Measurements from ENCODE around the gene CWC27.
"Not testable (repeated sequence)": the region's sequence is repeated elsewhere in the genome, so short reads cannot be mapped to it uniquely, and the experiment has no call there.

The CWC27 gene

DNA sequence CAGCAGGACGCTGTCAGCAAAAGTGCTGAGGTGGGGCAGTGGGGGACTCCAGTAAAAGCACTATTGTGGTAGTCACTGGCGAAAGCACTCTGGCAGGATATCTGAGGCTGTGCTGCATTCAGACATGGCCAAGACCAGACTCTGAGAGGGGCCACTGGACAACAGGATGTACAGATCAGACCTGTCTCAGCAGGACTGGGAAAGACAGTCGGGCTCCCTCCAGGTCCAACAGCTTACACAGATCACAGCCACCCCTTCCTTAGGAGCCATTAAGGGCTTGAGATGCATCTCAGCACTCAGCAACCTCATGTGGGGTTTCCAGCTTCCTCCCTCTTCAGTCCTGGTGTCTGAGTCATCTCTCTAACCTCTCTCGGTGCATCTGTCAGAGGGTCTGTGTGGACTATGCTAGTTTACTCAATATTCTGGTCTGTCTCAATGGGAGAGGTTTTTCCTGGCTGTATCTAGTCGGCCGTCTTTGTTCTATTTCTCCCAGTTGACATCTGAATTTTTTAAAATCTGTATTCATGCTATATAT is 154.5 kb downstream of the CWC27 start:
- peaks cover 0 to 22% (median 8%) of the 10 kb centered on the region in 5 donors for H3K9me3 ChIP-seq (ENCODE audit: control insufficient read depth in 5 of 5, low read length in 5 of 5)

DNA sequence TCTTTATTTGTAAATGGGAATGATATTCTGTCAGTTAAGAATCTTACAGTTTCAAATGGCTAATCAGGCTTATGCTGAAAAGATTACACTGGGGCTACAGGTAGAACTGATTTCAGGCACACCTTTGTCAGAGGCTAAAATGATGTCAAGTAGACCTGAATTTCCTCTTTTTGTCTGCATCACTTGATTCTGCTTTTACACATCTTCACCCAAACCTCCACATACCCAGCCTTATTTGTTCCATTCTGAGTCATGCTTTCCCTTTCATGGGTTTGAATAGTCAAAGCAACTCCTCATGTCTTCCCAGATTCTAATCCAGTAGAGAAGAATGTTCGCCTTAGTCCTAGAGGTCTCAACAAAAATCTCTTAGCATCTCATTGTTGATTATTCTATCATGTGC is 156.4 kb downstream of the CWC27 start:
- Histone ChIP-seq H3K36me3 (ENCODE audit: control insufficient read depth in 5 of 5, insufficient read depth in 5 of 5, low read length in 5 of 5) (peaks cover 0 to 5% (median 0%) of the 10 kb centered on the region in 5 donors), H3K4me3 (ENCODE audit: low read depth in 1 of 5, low read length in 5 of 5) (no peak overlapping the region), H3K27me3 (ENCODE audit: control insufficient read depth in 5 of 5, insufficient read depth in 4 of 5, low read length in 5 of 5) (no peaks in the 10 kb centered on the region), H3K27ac (ENCODE audit: low read depth, low read length) (no peak overlapping the region), H3K4me1 (ENCODE audit: control insufficient read depth in 5 of 5, insufficient read depth in 5 of 5, low read length in 5 of 5) (no peaks in the 10 kb centered on the region), H3K9me3 (ENCODE audit: control insufficient read depth in 5 of 5, low read length in 5 of 5) (peaks cover 0 to 13% (median 8%) of the 10 kb centered on the region in 5 donors), H3K9ac (ENCODE audit: low read length in 5 of 5) (no peak overlapping the region)

More for the DNA sequence above, 154.5 kb downstream of the CWC27 start:
- Histone ChIP-seq H3K36me3 (ENCODE audit: control insufficient read depth in 5 of 5, insufficient read depth in 5 of 5, low read length in 5 of 5) (peaks cover 0 to 5% (median 0%) of the 10 kb centered on the region in 5 donors), H3K4me1 (ENCODE audit: control insufficient read depth in 5 of 5, insufficient read depth in 5 of 5, low read length in 5 of 5) (no peaks in the 10 kb centered on the region), H3K9ac (ENCODE audit: low read length in 5 of 5) (no peak overlapping the region), H3K27me3 (ENCODE audit: control insufficient read depth in 5 of 5, insufficient read depth in 4 of 5, low read length in 5 of 5) (no peaks in the 10 kb centered on the region), H3K4me3 (ENCODE audit: low read depth in 1 of 5, low read length in 5 of 5) (no peak overlapping the region), H3K27ac (ENCODE audit: low read depth, low read length) (no peak overlapping the region)

DNA sequence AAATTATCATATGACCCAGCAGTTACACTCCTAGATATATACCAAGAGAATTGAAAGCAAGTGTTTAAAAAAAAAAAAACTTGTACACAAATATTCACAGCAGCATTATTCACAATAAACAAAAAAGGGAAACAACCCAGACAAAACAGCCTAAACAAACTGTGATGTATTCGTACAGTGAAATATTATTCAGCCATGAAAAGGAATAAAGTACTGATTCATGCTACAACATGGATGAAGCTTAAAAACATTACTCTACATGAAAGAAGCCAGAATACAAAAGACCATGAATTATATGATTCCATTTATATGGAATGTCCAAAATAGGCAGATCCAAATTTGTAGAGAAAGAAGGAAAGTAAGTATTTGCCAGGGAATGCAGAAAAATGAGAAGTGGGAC is 161.1 kb downstream of the CWC27 start:
- Histone ChIP-seq H3K36me3 (ENCODE audit: control insufficient read depth in 5 of 5, insufficient read depth in 5 of 5, low read length in 5 of 5) (no peaks in the 10 kb centered on the region), H3K27ac (ENCODE audit: low read depth, low read length) (no peak overlapping the region), H3K9ac (ENCODE audit: low read length in 5 of 5) (no peak overlapping the region), H3K27me3 (ENCODE audit: control insufficient read depth in 5 of 5, insufficient read depth in 4 of 5, low read length in 5 of 5) (no peaks in the 10 kb centered on the region), H3K4me1 (ENCODE audit: control insufficient read depth in 5 of 5, insufficient read depth in 5 of 5, low read length in 5 of 5) (no peaks in the 10 kb centered on the region), H3K4me3 (ENCODE audit: low read depth in 1 of 5, low read length in 5 of 5) (no peak overlapping the region), H3K9me3 (ENCODE audit: control insufficient read depth in 5 of 5, low read length in 5 of 5) (peaks cover 0 to 2% (median 0%) of the 10 kb centered on the region in 5 donors)

DNA sequence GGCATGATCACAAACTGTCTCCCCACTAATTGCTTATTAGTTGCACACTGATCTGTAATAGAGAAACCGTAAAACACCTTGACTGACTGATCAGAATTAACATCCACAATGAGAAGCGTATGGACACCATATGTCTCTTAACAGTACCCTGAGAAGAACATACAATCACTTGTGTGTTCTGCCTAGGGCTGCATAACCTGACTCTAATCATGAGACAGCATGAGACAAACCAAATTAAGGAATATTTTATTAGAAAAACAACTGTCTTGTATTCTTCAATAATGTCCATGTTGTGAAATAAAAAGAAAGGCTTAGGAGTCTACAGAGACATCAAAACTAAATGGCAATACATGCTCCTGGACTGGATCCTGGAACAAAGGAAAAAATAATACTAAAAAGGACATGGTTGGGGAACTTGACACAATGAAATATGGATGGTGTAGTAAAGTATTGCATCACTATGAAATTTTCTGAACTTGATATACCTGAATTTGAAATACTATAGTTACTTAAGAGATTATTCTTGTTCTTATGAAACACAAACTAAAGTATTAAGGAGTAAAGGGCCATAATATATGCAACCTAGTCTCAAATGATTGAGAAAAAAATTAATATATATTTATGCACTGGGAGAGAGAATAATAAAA is 162.1 kb downstream of the CWC27 start:
- H3K4me3 ChIP-seq (ENCODE audit: low read depth in 1 of 5, low read length in 5 of 5): no peak overlapping the region
- no peaks in the 10 kb centered on the region for H3K27me3 ChIP-seq (ENCODE audit: control insufficient read depth in 5 of 5, insufficient read depth in 4 of 5, low read length in 5 of 5)
- H3K27ac ChIP-seq (ENCODE audit: low read depth, low read length): no peak overlapping the region
- H3K9me3 ChIP-seq (ENCODE audit: control insufficient read depth in 5 of 5, low read length in 5 of 5): peaks cover 0 to 2% (median 0%) of the 10 kb centered on the region in 5 donors
- H3K9ac ChIP-seq (ENCODE audit: low read length in 5 of 5): no peak overlapping the region
- H3K4me1 ChIP-seq (ENCODE audit: control insufficient read depth in 5 of 5, insufficient read depth in 5 of 5, low read length in 5 of 5): no peaks in the 10 kb centered on the region
- no peaks in the 10 kb centered on the region for H3K36me3 ChIP-seq (ENCODE audit: control insufficient read depth in 5 of 5, insufficient read depth in 5 of 5, low read length in 5 of 5)

DNA sequence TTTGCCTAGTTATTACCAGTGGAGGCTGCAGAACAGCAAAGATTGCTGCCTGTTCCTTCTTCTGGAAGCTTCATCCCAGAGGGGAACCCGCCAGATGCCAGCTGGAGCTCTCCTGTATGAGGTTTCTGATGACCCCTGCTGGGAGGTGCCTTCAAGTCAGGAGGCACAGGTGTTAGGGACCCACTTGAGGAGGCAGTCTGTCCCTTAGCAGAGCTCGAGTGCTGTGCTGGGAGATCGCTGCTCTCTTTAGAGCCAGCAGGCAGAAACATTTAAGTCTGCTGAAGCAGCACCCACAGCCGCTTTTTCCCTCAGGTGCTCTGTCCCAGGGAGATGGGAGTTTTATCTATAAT is 170.7 kb downstream of the CWC27 start:
- Histone ChIP-seq H3K27ac (ENCODE audit: low read depth, low read length) (peak overlapping the region; percentile 54), H3K9ac (ENCODE audit: low read length in 5 of 5) (peak overlapping the region in 1 of 5 donors; percentile 72), H3K4me3 (ENCODE audit: low read depth in 1 of 5, low read length in 5 of 5) (peak overlapping the region in 3 of 5 donors; percentile 47 to 53 (median 51))
- H3K27me3 ChIP-seq (ENCODE audit: control insufficient read depth in 5 of 5, insufficient read depth in 4 of 5, low read length in 5 of 5); H3K36me3 ChIP-seq (ENCODE audit: control insufficient read depth in 5 of 5, insufficient read depth in 5 of 5, low read length in 5 of 5); H3K4me1 ChIP-seq (ENCODE audit: control insufficient read depth in 5 of 5, insufficient read depth in 5 of 5, low read length in 5 of 5); H3K9me3 ChIP-seq (ENCODE audit: control insufficient read depth in 5 of 5, low read length in 5 of 5): not testable (repeated sequence)

DNA sequence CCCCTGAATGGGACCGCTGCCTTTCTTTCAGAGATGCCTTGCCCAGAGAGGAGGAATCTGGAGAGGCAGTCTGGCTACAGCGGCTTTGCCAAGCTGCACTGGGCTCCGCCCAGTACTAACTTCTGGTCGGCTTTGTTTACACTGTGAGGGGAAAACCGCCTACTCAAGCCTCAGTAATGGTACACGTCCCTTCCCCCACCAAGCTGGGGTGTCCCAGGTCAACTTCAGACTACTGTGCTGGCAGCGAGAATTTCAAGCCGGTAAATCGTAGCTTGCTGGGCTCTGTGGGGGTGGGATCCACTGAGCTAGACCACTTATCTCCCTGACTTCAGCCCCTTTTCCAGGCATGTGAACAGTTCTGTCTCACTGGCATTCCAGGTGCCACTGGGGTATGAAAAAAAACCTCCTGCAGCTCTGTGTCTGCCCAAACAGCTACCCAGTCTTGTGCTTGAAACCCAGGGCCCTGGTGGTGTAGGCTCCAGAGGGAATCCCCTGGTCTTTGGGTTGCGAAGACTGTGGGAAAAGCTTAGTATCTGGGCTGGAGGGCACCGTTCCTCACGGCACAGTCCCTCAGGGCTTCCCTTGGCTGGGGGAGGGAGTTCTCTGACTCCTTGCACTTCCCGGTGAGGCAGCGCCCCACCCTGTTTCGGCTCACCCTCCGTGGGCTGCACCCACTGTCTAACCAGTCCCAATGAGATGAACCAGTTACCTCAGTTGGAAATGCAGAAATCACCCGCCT is 171.2 kb downstream of the CWC27 start:
- Histone ChIP-seq H3K27me3 (ENCODE audit: control insufficient read depth in 5 of 5, insufficient read depth in 4 of 5, low read length in 5 of 5) (no peaks in the 10 kb centered on the region), H3K4me1 (ENCODE audit: control insufficient read depth in 5 of 5, insufficient read depth in 5 of 5, low read length in 5 of 5) (peaks cover 0 to 9% (median 7%) of the 10 kb centered on the region in 5 donors), H3K9me3 (ENCODE audit: control insufficient read depth in 5 of 5, low read length in 5 of 5) (peaks cover 0 to 3% (median 0%) of the 10 kb centered on the region in 5 donors), H3K27ac (ENCODE audit: low read depth, low read length) (peak overlapping the region; percentile 54), H3K36me3 (ENCODE audit: control insufficient read depth in 5 of 5, insufficient read depth in 5 of 5, low read length in 5 of 5) (no peaks in the 10 kb centered on the region), H3K9ac (ENCODE audit: low read length in 5 of 5) (peak overlapping the region in 1 of 5 donors; percentile 72), H3K4me3 (ENCODE audit: low read depth in 1 of 5, low read length in 5 of 5) (peak overlapping the region in 4 of 5 donors; percentile 47 to 53 (median 49))

DNA sequence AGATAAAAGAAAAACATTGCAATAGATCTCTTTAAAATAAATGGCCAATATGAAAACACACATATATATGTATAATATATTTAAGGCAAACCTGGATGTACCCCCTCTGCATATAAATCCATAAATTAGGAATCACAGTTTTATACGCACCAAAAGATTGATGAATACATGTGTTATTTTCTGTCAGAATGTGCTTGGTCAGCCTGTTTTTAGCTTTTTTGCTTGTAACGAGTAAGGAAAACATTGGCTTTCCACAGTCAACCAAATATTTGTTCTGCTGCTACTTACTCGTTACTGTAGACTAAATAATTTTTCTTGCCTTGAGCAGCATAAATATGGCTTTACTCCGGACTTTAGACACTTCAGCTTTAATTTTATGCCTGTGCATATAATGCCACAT is 173.7 kb downstream of the CWC27 start:
- H3K4me1 ChIP-seq (ENCODE audit: control insufficient read depth in 5 of 5, insufficient read depth in 5 of 5, low read length in 5 of 5): peaks cover 0 to 9% (median 7%) of the 10 kb centered on the region in 5 donors
- H3K9ac ChIP-seq (ENCODE audit: low read length in 5 of 5): no peak overlapping the region
- no peaks in the 10 kb centered on the region for H3K36me3 ChIP-seq (ENCODE audit: control insufficient read depth in 5 of 5, insufficient read depth in 5 of 5, low read length in 5 of 5)
- no peaks in the 10 kb centered on the region for H3K27me3 ChIP-seq (ENCODE audit: control insufficient read depth in 5 of 5, insufficient read depth in 4 of 5, low read length in 5 of 5)
- no peak overlapping the region for H3K4me3 ChIP-seq (ENCODE audit: low read depth in 1 of 5, low read length in 5 of 5)
- no peaks in the 10 kb centered on the region for H3K9me3 ChIP-seq (ENCODE audit: control insufficient read depth in 5 of 5, low read length in 5 of 5)
- H3K27ac ChIP-seq (ENCODE audit: low read depth, low read length): no peak overlapping the region

DNA sequence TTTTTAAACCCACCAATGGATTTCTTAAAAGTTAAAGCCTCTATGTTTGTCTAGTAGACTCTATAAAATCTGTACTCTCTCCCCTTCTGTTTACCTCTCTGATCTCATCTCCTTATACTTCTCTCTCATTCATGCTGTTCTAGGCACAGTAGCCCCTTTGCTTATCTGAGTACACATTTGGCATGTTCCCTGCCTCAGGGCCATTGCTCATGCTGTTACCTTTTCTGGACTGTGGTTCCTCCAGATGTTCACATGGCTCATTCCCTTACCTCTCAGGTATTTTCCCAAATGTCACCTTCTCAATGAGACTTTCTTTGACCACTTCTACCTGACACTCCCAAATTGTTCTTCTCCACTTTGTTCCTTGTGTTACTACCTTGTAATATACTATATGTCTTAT is 176.1 kb downstream of the CWC27 start:
- Histone ChIP-seq H3K4me3 (ENCODE audit: low read depth in 1 of 5, low read length in 5 of 5) (no peak overlapping the region), H3K9ac (ENCODE audit: low read length in 5 of 5) (no peak overlapping the region), H3K27me3 (ENCODE audit: control insufficient read depth in 5 of 5, insufficient read depth in 4 of 5, low read length in 5 of 5) (no peaks in the 10 kb centered on the region), H3K9me3 (ENCODE audit: control insufficient read depth in 5 of 5, low read length in 5 of 5) (no peaks in the 10 kb centered on the region), H3K4me1 (ENCODE audit: control insufficient read depth in 5 of 5, insufficient read depth in 5 of 5, low read length in 5 of 5) (peaks cover 0 to 4% (median 3%) of the 10 kb centered on the region in 5 donors), H3K36me3 (ENCODE audit: control insufficient read depth in 5 of 5, insufficient read depth in 5 of 5, low read length in 5 of 5) (no peaks in the 10 kb centered on the region), H3K27ac (ENCODE audit: low read depth, low read length) (no peak overlapping the region)

DNA sequence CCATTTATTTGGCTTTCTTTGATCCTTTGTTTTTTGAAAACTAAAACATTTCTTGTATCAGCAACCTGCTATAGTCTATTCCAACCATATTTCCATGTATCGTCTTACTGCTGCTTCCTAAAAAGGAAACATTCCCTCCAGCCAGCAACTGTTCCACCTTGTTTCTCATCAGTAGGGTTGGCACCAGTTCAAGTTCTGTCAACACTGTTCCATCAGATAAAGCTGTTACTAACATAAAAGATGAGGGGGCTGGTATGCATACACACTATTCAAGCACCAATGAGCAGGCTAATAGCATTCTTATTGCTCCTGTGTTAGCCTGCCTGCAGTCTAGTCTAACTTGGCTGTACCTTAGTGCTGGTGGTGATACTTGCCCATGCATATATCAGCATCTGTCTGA is 178.3 kb downstream of the CWC27 start:
- no peaks in the 10 kb centered on the region for H3K9me3 ChIP-seq (ENCODE audit: control insufficient read depth in 5 of 5, low read length in 5 of 5)
- no peak overlapping the region for H3K4me3 ChIP-seq (ENCODE audit: low read depth in 1 of 5, low read length in 5 of 5)
- no peaks in the 10 kb centered on the region for H3K36me3 ChIP-seq (ENCODE audit: control insufficient read depth in 5 of 5, insufficient read depth in 5 of 5, low read length in 5 of 5)
- no peak overlapping the region for H3K9ac ChIP-seq (ENCODE audit: low read length in 5 of 5)
- H3K4me1 ChIP-seq (ENCODE audit: control insufficient read depth in 5 of 5, insufficient read depth in 5 of 5, low read length in 5 of 5): no peaks in the 10 kb centered on the region
- no peak overlapping the region for H3K27ac ChIP-seq (ENCODE audit: low read depth, low read length)
- no peaks in the 10 kb centered on the region for H3K27me3 ChIP-seq (ENCODE audit: control insufficient read depth in 5 of 5, insufficient read depth in 4 of 5, low read length in 5 of 5)

DNA sequence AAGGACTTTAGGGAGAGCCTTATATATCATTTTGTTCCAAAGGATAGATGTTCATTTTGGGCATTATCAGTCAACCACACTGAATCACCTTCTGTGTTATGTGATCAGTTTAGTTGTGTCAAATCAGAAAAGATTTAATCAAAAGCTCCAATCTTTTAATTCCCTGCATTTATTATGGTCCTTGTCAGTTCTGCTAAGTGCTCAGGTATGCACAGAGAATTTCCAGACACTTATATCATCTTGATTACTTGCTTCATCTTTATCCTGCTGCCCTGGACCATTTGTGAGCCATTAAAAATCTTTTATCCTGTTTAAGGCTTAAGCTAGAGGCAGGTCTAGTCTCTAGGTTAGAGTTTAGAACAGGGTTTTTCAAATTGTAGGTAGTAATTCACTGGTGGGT is 179.1 kb downstream of the CWC27 start:
- Histone ChIP-seq H3K27me3 (ENCODE audit: control insufficient read depth in 5 of 5, insufficient read depth in 4 of 5, low read length in 5 of 5) (no peaks in the 10 kb centered on the region), H3K4me1 (ENCODE audit: control insufficient read depth in 5 of 5, insufficient read depth in 5 of 5, low read length in 5 of 5) (peaks cover 0 to 3% (median 0%) of the 10 kb centered on the region in 5 donors), H3K9ac (ENCODE audit: low read length in 5 of 5) (no peak overlapping the region), H3K36me3 (ENCODE audit: control insufficient read depth in 5 of 5, insufficient read depth in 5 of 5, low read length in 5 of 5) (no peaks in the 10 kb centered on the region), H3K27ac (ENCODE audit: low read depth, low read length) (no peak overlapping the region), H3K4me3 (ENCODE audit: low read depth in 1 of 5, low read length in 5 of 5) (no peak overlapping the region), H3K9me3 (ENCODE audit: control insufficient read depth in 5 of 5, low read length in 5 of 5) (no peaks in the 10 kb centered on the region)
